Measurements from ENCODE around the gene C1orf105.

Gene C1orf105

GRCh38 chr1:172457479-172458130 lies 37.1 kb downstream of the C1orf105 start:
- no peak for DNase-seq (ENCODE audit: low read depth in 2 of 2)

GRCh38 chr1:172460177-172460576 lies 39.7 kb downstream of the C1orf105 start:
- no peak for DNase-seq (ENCODE audit: low read depth in 2 of 2)

- DNase-seq (ENCODE audit: low read depth in 2 of 2) = no peak
Measured at GRCh38 chr1:172460887-172461315, 40.4 kb downstream of the C1orf105 start.

- no peak for DNase-seq (ENCODE audit: low read depth in 2 of 2)
Measured at GRCh38 chr1:172465617-172466016, 45.1 kb downstream of the C1orf105 start.

GRCh38 chr1:172466795-172467407 lies 46.4 kb downstream of the C1orf105 start:
- no peak for DNase-seq (ENCODE audit: low read depth in 2 of 2)

GRCh38 chr1:172467446-172467845 lies 47.0 kb downstream of the C1orf105 start:
- DNase-seq (ENCODE audit: low read depth in 2 of 2) = no peak

GRCh38 chr1:172468296-172468695 lies 47.8 kb downstream of the C1orf105 start:
- DNase-seq (ENCODE audit: low read depth in 2 of 2) = no peak

GRCh38 chr1:172469717-172470116 lies 49.2 kb downstream of the C1orf105 start:
- DNase-seq (ENCODE audit: low read depth in 2 of 2) = no peak

GRCh38 chr1:172470149-172470548 lies 49.7 kb downstream of the C1orf105 start:
- no peak for DNase-seq (ENCODE audit: low read depth in 2 of 2)

GRCh38 chr1:172471666-172472065 lies 51.2 kb downstream of the C1orf105 start:
- no peak for DNase-seq (ENCODE audit: low read depth in 2 of 2)

GRCh38 chr1:172472495-172472894 lies 52.0 kb downstream of the C1orf105 start:
- no peak for DNase-seq (ENCODE audit: low read depth in 2 of 2)

GRCh38 chr1:172473302-172473701 lies 52.8 kb downstream of the C1orf105 start:
- DNase-seq (ENCODE audit: low read depth in 2 of 2) = no peak

- no peak for DNase-seq (ENCODE audit: low read depth in 2 of 2)
Measured at GRCh38 chr1:172473842-172474241, 53.4 kb downstream of the C1orf105 start.

GRCh38 chr1:172476218-172476811 lies 55.8 kb downstream of the C1orf105 start:
- DNase-seq (ENCODE audit: low read depth in 2 of 2) = no peak

GRCh38 chr1:172477216-172477615 lies 56.7 kb downstream of the C1orf105 start:
- DNase-seq (ENCODE audit: low read depth in 2 of 2) = no peak

- DNase-seq (ENCODE audit: low read depth in 2 of 2) = no peak
Measured at GRCh38 chr1:172477741-172478140, 57.3 kb downstream of the C1orf105 start.

GRCh38 chr1:172478485-172478884 lies 58.0 kb downstream of the C1orf105 start:
- DNase-seq (ENCODE audit: low read depth in 2 of 2) = no peak

- DNase-seq (ENCODE audit: low read depth in 2 of 2) = no peak
Measured at GRCh38 chr1:172480431-172480830, 59.9 kb downstream of the C1orf105 start.

GRCh38 chr1:172482044-172482443 lies 61.6 kb downstream of the C1orf105 start:
- no peak for DNase-seq (ENCODE audit: low read depth in 2 of 2)

GRCh38 chr1:172483448-172483847 lies 63.0 kb downstream of the C1orf105 start:
- DNase-seq (ENCODE audit: low read depth in 2 of 2) = no peak

- DNase-seq (ENCODE audit: low read depth in 2 of 2) = no peak
Measured at GRCh38 chr1:172484252-172484651, 63.8 kb downstream of the C1orf105 start.

- no peak for DNase-seq (ENCODE audit: low read depth in 2 of 2)
Measured at GRCh38 chr1:172485626-172486025, 65.1 kb downstream of the C1orf105 start.

- DNase-seq (ENCODE audit: low read depth in 2 of 2) = no peak
Measured at GRCh38 chr1:172486805-172487454, 66.4 kb downstream of the C1orf105 start.

Data from stimulated activated CD4-positive, alpha-beta T cell treated with anti-CD3 and anti-CD28 coated beads, Interleukin-1b, Interleukin-23, amount 100 ng/mL, for 1 hour (primary cell).